Glutamatergic neuron (in vitro differentiated cells): Measurements from ENCODE around the gene PTPN12. TPM values are rescaled to one million over a fixed set of nuclear protein-coding genes. Genes with fewer than 3 reads are reported as not detected.

Source experiments
- DNase-seq: peaks from one replicate; pipeline ENCODE4 v3.0.0; 2022
- H3K27ac Mint-ChIP-seq: one replicate; pipeline ENCODE4 v1.8.0; 2020; ENCODE audit warnings: mild to moderate bottlenecking, mixed read lengths, inconsistent platforms; ENCODE audit not compliant: unreplicated experiment
- H3K27me3 Mint-ChIP-seq: one replicate; pipeline ENCODE4 v1.8.0; 2020; ENCODE audit warnings: mild to moderate bottlenecking, moderate library complexity, mixed read lengths, inconsistent platforms; ENCODE audit not compliant: unreplicated experiment
- H3K36me3 Mint-ChIP-seq: one replicate; pipeline ENCODE4 v1.8.0; 2020; ENCODE audit warnings: mild to moderate bottlenecking, mixed read lengths, inconsistent platforms; ENCODE audit not compliant: unreplicated experiment
- H3K4me1 Mint-ChIP-seq: one replicate; pipeline ENCODE4 v1.8.0; 2020; ENCODE audit warnings: mild to moderate bottlenecking, low read depth, mixed read lengths, inconsistent platforms; ENCODE audit not compliant: unreplicated experiment
- H3K4me3 Mint-ChIP-seq: one replicate; pipeline ENCODE4 v1.8.0; 2020; ENCODE audit warnings: mild to moderate bottlenecking, mixed read lengths, inconsistent platforms; ENCODE audit not compliant: unreplicated experiment
- H3K9me3 Mint-ChIP-seq: one replicate; pipeline ENCODE4 v1.8.0; 2020; ENCODE audit warnings: mild to moderate bottlenecking, moderate library complexity, mixed read lengths, inconsistent platforms; ENCODE audit not compliant: unreplicated experiment
- CTCF ChIP-seq: fragments of 200-600 bp; sonication (generic); IDR thresholded peaks from one replicate; pipeline ENCODE4 v1.5.0; 2021; ENCODE audit not compliant: partially characterized antibody, unreplicated experiment
- total RNA-seq: library from RNA; stranded (reverse); fragmentation: NEBNext Ultra II Directional; extraction: Animal tissue kit (Norgen Biotek cat#: 25700); gene quantifications from one replicate; pipeline ENCODE4 v1.2.1, GENCODE V29; 2021; ENCODE audit not compliant: unreplicated experiment

Gene PTPN12
- total RNA-seq, 1 donor from 2014 or later: 106 TPM

GRCh38 chr7:77674878-77675277 is 137.8 kb downstream of the PTPN12 start:
- H3K27ac Mint-ChIP-seq: no peak overlapping the region
- no peaks in the 10 kb centered on the region for H3K9me3 Mint-ChIP-seq
- TF ChIP-seq CTCF: no peak
- no peaks in the 10 kb centered on the region for H3K4me1 Mint-ChIP-seq
- no peaks in the 10 kb centered on the region for H3K27me3 Mint-ChIP-seq
- DNase-seq: no peak
- H3K36me3 Mint-ChIP-seq: no peaks in the 10 kb centered on the region
- H3K4me3 Mint-ChIP-seq: no peak overlapping the region

- Mint-ChIP-seq H3K4me1 (peaks cover 6% of the 10 kb centered on the region), H3K36me3 (no peaks in the 10 kb centered on the region), H3K4me3 (no peak overlapping the region), H3K27me3 (no peaks in the 10 kb centered on the region), H3K9me3 (no peaks in the 10 kb centered on the region), H3K27ac (no peak overlapping the region)
- no peak for DNase-seq
- TF ChIP-seq CTCF: no peak
Measured at GRCh38 chr7:77679608-77680007, 142.5 kb downstream of the PTPN12 start.

DNA sequence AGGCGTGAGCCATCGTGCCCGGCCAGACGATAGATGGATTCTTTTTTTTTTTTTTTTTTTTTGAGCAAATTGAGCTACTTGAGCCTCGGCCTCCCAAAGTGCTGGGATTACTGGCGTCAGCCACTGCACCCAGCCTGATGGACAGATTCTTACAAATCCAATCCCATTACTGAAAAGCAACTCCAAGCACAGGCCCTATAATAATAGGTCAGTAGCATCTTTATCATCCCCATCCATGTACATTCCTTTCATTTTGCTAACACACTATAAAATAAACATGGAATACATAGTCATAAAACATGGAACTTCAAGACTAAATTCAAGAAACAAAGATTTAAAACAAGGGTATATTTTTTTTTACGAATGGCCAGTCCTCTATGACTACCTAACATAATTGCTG is 143.2 kb downstream of the PTPN12 start:
- no peak for TF ChIP-seq CTCF
- H3K36me3 Mint-ChIP-seq: no peaks in the 10 kb centered on the region
- no peak overlapping the region for H3K27ac Mint-ChIP-seq
- no peaks in the 10 kb centered on the region for H3K9me3 Mint-ChIP-seq
- no peaks in the 10 kb centered on the region for H3K27me3 Mint-ChIP-seq
- DNase-seq: no peak
- peaks cover 7% of the 10 kb centered on the region for H3K4me1 Mint-ChIP-seq
- no peak overlapping the region for H3K4me3 Mint-ChIP-seq

GRCh38 chr7:77684030-77684429 is 146.9 kb downstream of the PTPN12 start:
- Mint-ChIP-seq H3K4me3 (peak overlapping the region; percentile 44), H3K36me3 (no peaks in the 10 kb centered on the region), H3K9me3 (no peaks in the 10 kb centered on the region), H3K27ac (peak overlapping the region; percentile 18), H3K27me3 (no peaks in the 10 kb centered on the region), H3K4me1 (peaks cover 9% of the 10 kb centered on the region)
- DNase-seq: peak; percentile 71
- no peak for TF ChIP-seq CTCF

DNA sequence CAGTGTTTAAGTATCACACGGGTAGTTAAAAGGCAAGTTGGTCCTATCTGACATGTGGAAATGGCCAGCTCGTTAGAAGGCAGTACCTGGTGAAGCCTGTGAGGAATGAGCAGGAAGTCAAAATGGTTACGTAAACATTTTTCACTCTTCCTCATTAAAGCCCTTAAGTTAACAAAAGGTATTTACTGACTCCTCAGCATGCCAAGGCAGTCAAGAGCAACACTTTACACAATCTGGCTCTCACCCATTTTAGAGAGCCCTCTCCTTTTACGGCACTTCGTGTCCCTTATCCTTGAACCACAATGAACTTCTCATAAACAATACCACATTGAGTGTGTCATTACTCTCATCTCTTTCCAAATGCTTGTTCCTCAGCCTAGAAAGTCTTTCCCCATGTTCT is 148.1 kb downstream of the PTPN12 start:
- no peaks in the 10 kb centered on the region for H3K9me3 Mint-ChIP-seq
- no peaks in the 10 kb centered on the region for H3K36me3 Mint-ChIP-seq
- peak overlapping the region; percentile 23 for H3K27ac Mint-ChIP-seq
- H3K27me3 Mint-ChIP-seq: no peaks in the 10 kb centered on the region
- no peak for TF ChIP-seq CTCF
- DNase-seq: no peak
- peaks cover 9% of the 10 kb centered on the region for H3K4me1 Mint-ChIP-seq
- H3K4me3 Mint-ChIP-seq: no peak overlapping the region
